Neuron (in vitro differentiated cells): Measurements from ENCODE around the gene ABCB9.
"Not testable (repeated sequence)": the region's sequence is repeated elsewhere in the genome, so short reads cannot be mapped to it uniquely, and the experiment has no call there.

Source experiments
- H2AFZ ChIP-seq: one replicate; pipeline ENCODE4 v1.6.1; 2013; ENCODE audit warnings: low read depth, mild to moderate bottlenecking, inconsistent platforms, low read length, moderate library complexity
- H3K27me3 ChIP-seq: one replicate; pipeline ENCODE4 v1.6.1; 2013; ENCODE audit warnings: low read length; ENCODE audit not compliant: insufficient read depth
- H3K36me3 ChIP-seq: one replicate; pipeline ENCODE4 v1.6.1; 2013; ENCODE audit warnings: low read length; ENCODE audit not compliant: insufficient read depth
- H3K4me1 ChIP-seq: one replicate; pipeline ENCODE4 v1.6.1; 2013; ENCODE audit warnings: low read length; ENCODE audit not compliant: insufficient read depth
- H3K4me3 ChIP-seq: 2 replicates; pipeline ENCODE4 v1.5.1; 2013; ENCODE audit warnings: mild to moderate bottlenecking, low read length, moderate library complexity
- H3K9me3 ChIP-seq: one replicate; pipeline ENCODE4 v1.6.1; 2013; ENCODE audit warnings: low read length

The ABCB9 gene

GRCh38 chr12:122965851-122966742, at the start of gene ABCB9:
TSS of gene ABCB9 (minus strand) at chr12:122966463. CDS start at chr12:122960235, 6,228 bp downstream.
- Histone ChIP-seq H2AFZ (peak within 1 kb of the TSS; percentile 96), H3K36me3 (no peaks in the 10 kb centered on the region), H3K9me3 (no peaks in the 10 kb centered on the region), H3K27me3 (no peaks in the 10 kb centered on the region), H3K4me3 (peak within 1 kb of the TSS; percentile 92), H3K4me1 (peaks cover 10% of the 10 kb centered on the region)

DNA sequence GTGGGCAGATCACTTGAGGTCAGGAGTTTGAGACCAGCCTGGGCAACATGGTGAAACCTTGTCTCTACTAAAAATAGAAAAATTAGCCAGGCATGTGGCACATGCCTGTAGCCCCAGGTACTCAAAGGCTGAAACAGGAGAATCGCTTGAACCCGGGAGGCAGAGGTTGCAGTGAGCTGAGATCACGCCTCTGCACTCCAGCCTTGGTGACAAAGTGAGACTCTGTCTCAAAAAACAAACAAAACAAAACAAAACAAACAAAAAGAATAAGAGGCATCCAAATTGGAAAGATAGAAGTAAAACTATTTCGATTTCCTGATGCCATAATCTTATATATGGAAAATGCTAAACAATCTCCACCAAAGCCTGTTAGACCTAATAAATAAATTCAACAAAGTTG, 48.2 kb upstream of the ABCB9 start:
- H3K36me3 ChIP-seq, H2AFZ ChIP-seq, H3K9me3 ChIP-seq, H3K4me3 ChIP-seq, H3K27me3 ChIP-seq, H3K4me1 ChIP-seq: not testable (repeated sequence)

DNA sequence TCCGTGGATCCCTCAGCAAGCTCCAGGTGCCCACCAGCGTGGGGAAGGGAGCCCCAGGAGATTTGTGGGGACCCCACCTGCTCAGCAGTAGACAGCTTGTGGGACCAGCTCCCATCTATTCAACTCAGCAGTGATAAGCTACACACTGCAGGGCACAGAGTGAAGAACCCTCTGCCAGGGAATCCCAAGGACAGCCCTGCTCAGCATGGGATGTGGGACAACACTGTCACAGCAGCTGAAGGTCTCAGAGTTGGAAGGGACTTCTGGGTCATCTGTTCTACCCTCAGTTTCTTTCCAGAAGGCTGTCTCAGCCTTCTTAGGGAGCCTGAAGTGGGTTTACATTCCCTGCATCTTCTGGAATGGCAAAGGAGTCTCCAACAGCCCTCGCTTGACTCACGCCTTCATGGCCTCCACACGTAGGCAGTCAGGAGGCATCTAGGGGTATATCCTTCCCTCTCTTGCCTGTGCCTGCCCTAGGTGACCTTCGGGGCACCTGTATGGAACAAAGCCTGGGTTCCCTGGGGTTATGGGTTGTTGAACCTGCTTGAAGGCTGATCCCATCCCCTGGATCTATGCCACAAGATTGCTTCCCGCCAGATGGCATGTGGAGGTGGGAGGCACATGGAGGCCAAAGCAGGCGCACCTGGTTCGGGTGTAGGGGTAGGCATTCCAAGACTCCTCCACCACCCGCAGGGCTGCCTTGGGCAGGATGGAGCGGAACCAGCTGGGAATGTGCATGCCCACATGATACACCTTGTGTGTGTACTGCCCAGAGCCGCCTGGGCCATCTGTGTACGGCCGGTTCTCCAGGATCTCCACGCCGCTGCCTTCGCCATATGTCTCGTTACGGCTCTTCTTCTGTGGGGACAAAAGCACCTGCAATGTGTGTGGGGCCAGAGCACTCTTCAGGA, 47.2 kb upstream of the ABCB9 start:
- Histone ChIP-seq H3K4me3 (no peak overlapping the region), H2AFZ (no peak overlapping the region), H3K27me3 (no peaks in the 10 kb centered on the region), H3K36me3 (peaks cover 6% of the 10 kb centered on the region), H3K9me3 (peaks cover 4% of the 10 kb centered on the region), H3K4me1 (no peaks in the 10 kb centered on the region)

DNA sequence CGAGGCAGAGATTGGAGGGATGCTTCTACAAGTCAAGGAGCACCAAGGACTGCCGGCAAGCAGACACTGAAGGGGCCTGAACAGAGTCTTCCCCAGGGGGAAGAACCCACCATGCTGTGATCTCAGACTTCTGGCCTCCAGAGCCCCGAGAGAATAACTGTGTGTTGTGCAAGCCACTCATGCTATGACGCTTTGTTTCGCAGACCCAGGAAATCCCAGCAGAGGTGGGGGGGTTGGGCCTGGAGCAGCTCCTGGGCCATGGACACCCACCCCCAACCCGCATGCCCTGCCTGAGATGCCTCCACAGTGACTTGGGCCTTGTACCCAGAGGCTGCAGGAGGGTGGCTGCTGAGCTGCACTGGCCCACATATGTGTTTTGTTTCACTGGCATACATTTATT, 45.4 kb upstream of the ABCB9 start:
- Histone ChIP-seq H3K4me3 (no peak overlapping the region), H2AFZ (no peak overlapping the region), H3K4me1 (no peaks in the 10 kb centered on the region), H3K27me3 (no peaks in the 10 kb centered on the region), H3K36me3 (peaks cover 6% of the 10 kb centered on the region), H3K9me3 (peaks cover 4% of the 10 kb centered on the region)

DNA sequence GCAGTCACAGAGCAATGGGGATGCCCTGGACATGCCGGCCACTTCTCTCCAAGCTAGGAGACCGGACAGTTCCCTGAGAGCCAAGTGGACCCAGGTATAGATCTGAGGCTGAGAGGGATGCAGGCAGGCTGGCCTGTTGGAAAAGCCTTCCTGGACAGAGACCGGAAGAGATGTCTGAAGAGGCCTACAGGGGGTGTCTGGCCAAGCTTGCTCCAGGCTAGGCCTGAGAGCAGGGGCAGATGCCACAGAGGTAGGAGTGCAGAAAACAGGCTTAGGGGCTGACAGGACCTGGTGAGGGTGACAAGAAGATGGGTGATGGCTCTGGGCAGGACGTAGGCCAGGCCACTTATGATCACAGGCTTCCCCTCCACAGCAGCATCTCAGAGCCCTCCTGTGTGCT, 44.4 kb upstream of the ABCB9 start:
- peaks cover 6% of the 10 kb centered on the region for H3K36me3 ChIP-seq
- peaks cover 4% of the 10 kb centered on the region for H3K9me3 ChIP-seq
- no peaks in the 10 kb centered on the region for H3K27me3 ChIP-seq
- no peak overlapping the region for H3K4me3 ChIP-seq
- no peak overlapping the region for H2AFZ ChIP-seq
- H3K4me1 ChIP-seq: no peaks in the 10 kb centered on the region

- Histone ChIP-seq H3K9me3 (peaks cover 4% of the 10 kb centered on the region), H3K4me1 (no peaks in the 10 kb centered on the region), H3K4me3 (no peak overlapping the region), H3K27me3 (no peaks in the 10 kb centered on the region), H2AFZ (no peak overlapping the region), H3K36me3 (peaks cover 8% of the 10 kb centered on the region)
Measured at GRCh38 chr12:123010110-123010509, 43.8 kb upstream of the ABCB9 start.

GRCh38 chr12:123006977-123007376, 40.7 kb upstream of the ABCB9 start:
- Histone ChIP-seq H3K27me3 (no peaks in the 10 kb centered on the region), H3K9me3 (no peaks in the 10 kb centered on the region), H3K4me1 (no peaks in the 10 kb centered on the region), H3K4me3 (no peak overlapping the region), H3K36me3 (peaks cover 11% of the 10 kb centered on the region), H2AFZ (no peak overlapping the region)

DNA sequence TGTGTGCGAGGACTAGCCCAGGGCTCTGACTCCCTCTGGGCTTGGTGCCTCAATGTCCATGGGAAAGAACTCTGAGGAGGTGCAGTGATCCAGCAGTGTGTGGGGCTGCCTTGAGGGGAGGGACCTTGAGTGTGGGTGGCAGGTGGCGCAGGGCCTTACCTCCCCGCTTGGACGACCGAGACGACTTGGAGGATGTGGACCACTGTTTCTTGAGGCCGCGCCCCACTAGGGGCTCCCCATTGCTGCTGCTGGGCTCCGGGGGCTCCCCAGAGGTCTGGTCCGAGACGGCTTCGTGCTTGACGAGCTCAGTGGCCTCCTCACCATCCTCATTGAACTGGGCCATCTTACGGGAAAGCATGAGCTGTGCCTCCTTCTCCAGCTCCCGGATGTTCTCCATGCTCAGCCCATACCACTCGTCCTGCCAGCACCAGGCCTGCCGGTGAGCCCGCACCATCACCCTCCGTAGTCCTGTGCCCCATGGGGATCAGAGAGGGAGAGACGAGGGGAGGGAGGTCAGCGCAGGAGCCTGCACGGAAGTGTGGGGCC, 38.9 kb upstream of the ABCB9 start:
- Histone ChIP-seq H3K4me1 (no peaks in the 10 kb centered on the region), H3K27me3 (no peaks in the 10 kb centered on the region), H3K9me3 (no peaks in the 10 kb centered on the region)

GRCh38 chr12:123004287-123004686, 38.0 kb upstream of the ABCB9 start:
- Histone ChIP-seq H3K27me3 (no peaks in the 10 kb centered on the region), H3K4me1 (no peaks in the 10 kb centered on the region), H3K36me3 (peaks cover 5% of the 10 kb centered on the region), H3K4me3 (no peak overlapping the region), H3K9me3 (no peaks in the 10 kb centered on the region), H2AFZ (no peak overlapping the region)

More for the DNA sequence above, 38.9 kb upstream of the ABCB9 start:
- H3K36me3 ChIP-seq: peaks cover 11% of the 10 kb centered on the region
- H3K4me3 ChIP-seq: no peak overlapping the region
- no peak overlapping the region for H2AFZ ChIP-seq

DNA sequence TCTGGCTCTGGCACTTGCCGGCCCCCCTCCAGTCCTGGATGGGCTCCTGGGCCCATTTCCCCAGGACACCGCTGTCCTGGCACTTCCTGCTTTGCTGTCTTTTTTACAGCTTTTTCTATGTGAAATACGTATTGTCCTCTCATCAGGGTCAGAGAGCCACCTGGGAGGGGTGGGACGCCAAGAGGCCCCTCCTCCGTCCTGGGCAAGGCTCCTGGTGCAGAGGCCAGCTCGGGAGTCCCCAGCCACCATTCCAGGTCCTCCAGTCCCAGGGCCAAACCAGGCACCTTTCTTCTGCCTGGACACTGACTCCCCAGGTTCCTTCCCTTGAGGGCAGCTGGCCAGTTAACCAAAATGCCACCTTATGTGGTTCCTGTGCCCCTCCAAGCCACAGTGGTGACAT, 37.0 kb upstream of the ABCB9 start:
- Histone ChIP-seq H3K4me3 (no peak overlapping the region), H3K9me3 (no peaks in the 10 kb centered on the region), H3K4me1 (no peaks in the 10 kb centered on the region), H3K36me3 (peaks cover 5% of the 10 kb centered on the region), H3K27me3 (no peaks in the 10 kb centered on the region), H2AFZ (no peak overlapping the region)

DNA sequence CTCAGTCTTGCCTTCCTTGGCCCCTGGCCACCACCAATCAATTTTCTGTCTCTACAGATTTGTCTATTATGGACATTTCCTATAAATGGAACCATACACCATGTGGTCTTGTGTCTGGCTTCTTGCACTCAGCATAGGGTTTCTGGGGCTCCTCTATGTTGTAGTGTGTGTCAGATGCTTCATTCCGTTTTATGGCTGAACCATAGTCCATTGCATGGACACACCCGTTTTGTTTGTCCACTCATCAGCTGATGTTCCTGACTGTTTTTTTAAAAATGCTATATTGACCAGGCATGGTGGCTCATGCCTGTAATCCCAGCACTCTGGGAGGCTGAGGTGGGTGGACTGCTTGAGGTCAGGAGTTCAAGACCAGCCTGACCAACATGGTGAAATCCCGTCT, 35.2 kb upstream of the ABCB9 start:
- H3K36me3 ChIP-seq: peaks cover 5% of the 10 kb centered on the region
- no peaks in the 10 kb centered on the region for H3K4me1 ChIP-seq
- H3K9me3 ChIP-seq: no peaks in the 10 kb centered on the region
- H3K27me3 ChIP-seq: no peaks in the 10 kb centered on the region
- H2AFZ ChIP-seq: no peak overlapping the region
- H3K4me3 ChIP-seq: no peak overlapping the region

DNA sequence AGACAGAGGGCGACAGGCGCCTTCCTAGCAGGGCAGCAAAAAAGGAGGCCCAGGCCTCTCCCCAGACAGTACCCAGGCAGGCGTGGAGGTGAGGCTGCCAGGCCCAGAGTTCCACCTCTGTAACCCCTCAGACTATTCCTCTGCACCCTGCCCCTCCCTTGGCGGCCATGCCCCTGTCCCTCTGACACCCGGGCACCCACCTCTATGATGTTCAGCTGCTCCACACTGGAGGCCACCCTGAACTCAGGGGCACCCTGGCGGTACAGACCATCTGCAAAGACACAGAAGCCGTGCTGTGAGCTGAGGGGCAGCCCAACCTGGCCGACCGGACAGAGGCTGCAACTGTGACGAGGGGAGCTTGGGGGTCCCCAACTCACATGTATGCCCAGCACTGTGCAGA, 34.3 kb upstream of the ABCB9 start:
- H3K36me3 ChIP-seq: peaks cover 5% of the 10 kb centered on the region

GRCh38 chr12:122999986-123000420, 33.7 kb upstream of the ABCB9 start:
- no peak overlapping the region for H3K4me3 ChIP-seq
- H3K27me3 ChIP-seq: no peaks in the 10 kb centered on the region
- H3K9me3 ChIP-seq: no peaks in the 10 kb centered on the region
- no peaks in the 10 kb centered on the region for H3K4me1 ChIP-seq
- no peak overlapping the region for H2AFZ ChIP-seq
- peaks cover 2% of the 10 kb centered on the region for H3K36me3 ChIP-seq

More for the DNA sequence above, 34.3 kb upstream of the ABCB9 start:
- Histone ChIP-seq H3K27me3 (no peaks in the 10 kb centered on the region), H2AFZ (no peak overlapping the region), H3K4me1 (no peaks in the 10 kb centered on the region), H3K9me3 (no peaks in the 10 kb centered on the region), H3K4me3 (no peak overlapping the region)
